ENCODE measurements around the gene SDK2.
"Not testable (repeated sequence)": the region's sequence is repeated elsewhere in the genome, so short reads cannot be mapped to it uniquely, and the experiment has no call there.

The SDK2 gene

GRCh38 chr17:73334771-73335513 lies 309.3 kb downstream of the SDK2 start:
- DNase-seq, result no peak

GRCh38 chr17:73333445-73333844 lies 310.8 kb downstream of the SDK2 start:
- DNase-seq, result not testable (repeated sequence)

- DNase-seq, result no peak
Measured at GRCh38 chr17:73331060-73331459, 313.2 kb downstream of the SDK2 start.

- no peak for DNase-seq
Measured at GRCh38 chr17:73327676-73328075, 316.6 kb downstream of the SDK2 start.

DNA sequence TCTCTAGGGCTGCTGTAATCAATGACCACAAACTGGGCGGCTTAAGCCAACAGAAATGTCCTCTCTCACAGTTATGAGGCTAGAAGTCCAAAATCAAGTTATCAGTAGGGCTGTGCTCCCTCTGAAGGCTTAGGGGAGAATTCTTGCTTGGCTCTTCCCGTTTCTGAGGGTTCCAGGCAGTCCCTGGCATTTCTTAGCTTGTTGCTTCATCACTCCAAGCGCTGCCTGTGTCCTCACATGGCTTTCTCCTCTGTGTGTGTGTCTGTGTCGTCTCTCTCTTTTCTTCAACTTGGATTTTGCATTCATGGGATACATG lies 318.8 kb downstream of the SDK2 start:
- DNase-seq, result no peak

GRCh38 chr17:73324711-73325526 lies 319.3 kb downstream of the SDK2 start:
- no peak for DNase-seq

GRCh38 chr17:73324160-73324475 lies 320.1 kb downstream of the SDK2 start:
- no peak for DNase-seq

DNA sequence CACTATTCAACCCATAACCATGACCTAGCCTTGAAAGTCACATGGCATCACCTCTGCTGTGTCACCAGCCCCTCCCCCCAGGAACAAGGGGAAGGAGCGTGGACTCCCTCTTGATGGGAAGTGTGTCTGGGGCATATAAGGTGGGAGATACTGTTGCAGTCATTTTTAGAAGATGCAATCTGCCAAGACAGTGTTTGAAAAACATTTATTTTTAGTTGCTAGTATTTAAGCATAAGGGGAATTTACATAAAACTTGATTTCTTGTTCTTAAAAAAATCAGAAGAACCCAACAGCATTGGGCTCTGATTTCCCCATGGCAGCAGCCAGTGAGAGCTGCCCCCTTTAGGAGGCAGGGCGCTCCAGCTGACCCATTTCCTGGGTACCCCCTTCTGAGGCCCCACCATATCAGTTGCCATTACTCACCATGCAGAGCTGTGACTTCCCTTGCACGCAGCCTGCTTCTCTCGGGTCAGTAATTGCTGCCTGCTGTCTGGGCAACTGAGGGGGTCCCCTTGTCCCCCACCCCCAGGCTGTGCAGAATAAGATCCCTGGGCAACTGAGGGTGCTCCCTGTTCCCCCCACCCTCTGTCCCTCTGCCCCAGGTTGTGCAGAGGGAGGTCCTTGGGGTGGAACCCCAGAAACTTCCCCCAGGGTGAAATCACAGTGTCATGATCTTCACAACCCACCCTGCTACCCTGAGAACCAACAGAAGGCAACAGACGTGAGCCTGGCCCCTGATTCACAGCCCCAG lies 320.7 kb downstream of the SDK2 start:
- no peak for DNase-seq

- no peak for DNase-seq
Measured at GRCh38 chr17:73320601-73321264, 323.5 kb downstream of the SDK2 start.

GRCh38 chr17:73319766-73320165 lies 324.5 kb downstream of the SDK2 start:
- DNase-seq, result no peak

- no peak for DNase-seq
Measured at GRCh38 chr17:73318836-73319235, 325.4 kb downstream of the SDK2 start.

DNA sequence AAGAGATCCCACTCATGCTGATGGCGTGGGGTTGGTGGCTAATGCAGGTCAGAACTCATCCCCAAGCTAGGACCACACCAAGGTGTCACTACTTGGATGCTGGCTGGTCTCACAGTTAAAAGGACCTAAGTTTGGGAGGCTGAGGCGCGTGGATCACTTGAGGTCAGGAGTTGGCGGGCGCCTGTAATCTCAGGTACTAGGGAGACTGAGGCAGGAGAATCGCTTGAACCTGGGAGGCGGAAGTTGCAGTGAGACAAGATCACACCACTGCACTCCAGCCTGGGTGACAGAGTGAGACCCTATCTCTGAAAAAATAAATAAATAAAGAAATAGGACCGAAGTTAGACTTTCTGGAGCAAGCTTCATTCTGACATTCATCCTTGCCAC lies 325.8 kb downstream of the SDK2 start:
- no peak for DNase-seq

DNA sequence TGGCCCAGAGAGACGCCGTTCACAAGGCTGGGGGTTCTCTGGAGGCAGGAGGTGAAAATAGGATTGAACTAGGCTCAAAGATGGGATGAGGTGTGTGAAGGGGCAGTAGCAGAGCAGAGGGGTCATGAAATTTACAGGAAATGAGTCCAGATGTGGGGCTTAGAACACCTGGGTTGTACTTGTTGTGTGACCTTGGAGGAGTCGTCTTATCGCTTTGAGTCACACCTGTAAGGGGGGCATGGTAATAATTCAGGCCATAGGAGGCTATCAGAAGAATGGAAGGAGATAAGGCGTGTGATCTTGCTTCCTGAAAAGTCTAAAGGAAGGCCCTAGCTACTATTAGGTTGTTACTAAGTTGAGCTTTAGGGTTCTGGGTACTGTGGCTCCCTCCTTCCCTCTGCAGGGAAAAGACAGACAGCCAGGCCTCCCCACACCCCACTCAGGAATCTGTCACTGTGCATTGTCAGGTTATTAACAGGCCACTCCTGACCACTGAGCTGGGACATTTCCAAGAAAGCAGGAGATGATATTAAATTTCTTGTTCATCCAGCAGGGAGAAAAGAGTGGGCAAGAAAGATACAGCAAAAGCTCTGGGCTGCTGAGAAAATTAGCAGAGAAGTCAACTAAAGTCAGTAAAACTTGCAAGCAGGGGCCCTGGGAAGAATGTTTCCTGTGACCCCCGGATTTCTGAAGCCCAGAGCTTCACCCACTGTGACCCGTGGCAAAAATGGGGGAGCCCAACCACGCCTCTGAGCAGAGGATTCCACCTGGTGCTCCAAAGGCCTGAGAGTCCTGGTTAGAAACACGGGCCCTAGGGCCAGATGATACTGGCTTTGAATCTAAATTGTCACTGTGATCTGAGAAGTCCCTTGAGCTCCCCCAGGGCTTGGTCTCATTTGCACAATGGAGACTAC lies 326.5 kb downstream of the SDK2 start:
- no peak for DNase-seq

- DNase-seq, result no peak
Measured at GRCh38 chr17:73316919-73317505, 327.2 kb downstream of the SDK2 start.

- DNase-seq, result no peak
Measured at GRCh38 chr17:73315471-73315870, 328.8 kb downstream of the SDK2 start.

- no peak for DNase-seq
Measured at GRCh38 chr17:73313526-73314127, 330.6 kb downstream of the SDK2 start.

- not testable (repeated sequence) for DNase-seq
Measured at GRCh38 chr17:73312887-73313286, 331.4 kb downstream of the SDK2 start.

DNA sequence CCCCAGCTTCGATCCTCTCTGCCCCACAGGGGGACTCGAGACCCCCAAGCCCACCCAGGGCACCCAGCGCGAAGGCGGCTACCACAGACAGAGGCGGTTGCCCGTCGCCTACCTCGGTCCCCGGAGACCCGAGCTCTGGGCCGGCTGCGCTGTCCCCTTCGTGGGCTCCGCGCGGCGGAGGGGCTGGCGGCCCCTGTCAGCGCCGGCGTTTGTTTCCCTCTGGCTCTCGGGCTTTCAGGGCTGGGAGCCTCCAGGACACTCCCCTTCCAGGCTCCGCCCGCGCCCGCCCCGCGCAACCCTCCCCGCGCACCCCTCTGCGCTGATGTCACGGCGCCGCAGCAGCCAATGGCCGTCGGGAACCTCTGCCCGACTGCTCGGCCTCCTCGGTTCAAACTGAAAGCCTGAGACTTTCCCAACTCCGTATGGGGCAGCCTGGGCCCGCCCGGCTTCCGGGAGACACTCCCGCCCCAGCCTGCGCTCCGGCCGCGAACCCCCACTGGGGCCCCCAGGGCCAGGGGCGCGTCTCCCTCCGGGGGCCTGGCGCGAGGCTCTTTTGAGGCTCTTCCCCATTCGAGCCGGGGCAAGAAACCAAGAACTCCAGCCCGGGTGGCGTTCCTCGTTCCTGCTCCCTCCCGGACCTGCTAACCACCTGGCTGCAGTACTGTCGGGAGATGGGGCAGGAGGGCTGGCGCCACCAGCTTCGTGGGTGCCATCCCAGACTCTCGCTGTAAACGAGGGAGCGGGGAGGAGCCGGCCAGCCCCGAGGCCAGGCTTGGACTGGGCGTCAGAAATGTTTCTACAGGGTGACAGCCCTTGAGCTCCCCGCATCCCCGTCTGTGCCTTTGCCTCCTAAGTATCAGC lies 332.2 kb downstream of the SDK2 start, which contains the start of gene CDC42EP4:
CDC42EP4 (minus strand) TSS at position 221 of the 861 bp plus-strand sequence. CDS start 25,501 bp downstream, outside the sequence.
- peak; percentile 80 to 84 for DNase-seq

DNA sequence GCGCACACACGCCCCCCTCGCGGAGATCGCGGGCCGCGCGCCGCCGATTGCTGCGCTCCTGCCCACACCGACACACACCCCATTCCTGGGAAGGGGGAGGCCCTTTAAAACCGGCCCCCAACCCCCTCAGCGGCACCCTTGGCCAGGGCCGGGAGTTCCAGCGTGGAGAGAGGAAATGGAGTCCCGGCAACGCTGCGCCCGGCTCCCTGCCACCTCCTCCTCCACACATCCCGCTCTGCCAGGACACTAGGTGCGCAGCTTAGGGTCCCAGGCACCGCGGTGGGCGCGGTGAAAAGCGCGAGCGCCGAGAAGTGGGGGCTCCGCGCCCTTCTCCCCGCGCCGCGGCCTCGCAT lies 332.8 kb downstream of the SDK2 start:
- no peak for DNase-seq

All from activated CD4-positive, alpha-beta T cell treated with anti-CD3 and anti-CD28 coated beads for 4 hours (primary cell).